ENCODE results near the gene SLC30A1.
"Not testable (repeated sequence)": the region's sequence is repeated elsewhere in the genome, so short reads cannot be mapped to it uniquely, and the experiment has no call there.

SLC30A1 gene

GRCh38 chr1:211578640-211579439 lies at the start of gene SLC30A1:
Gene SLC30A1, minus strand, starts transcription at chr1:211579161. Its CDS starts 549 bp downstream, at chr1:211578612.
- peak; percentile 93 for DNase-seq

GRCh38 chr1:211628417-211628816 lies 49.5 kb upstream of the SLC30A1 start:
- no peak for DNase-seq

- no peak for DNase-seq
Observed at GRCh38 chr1:211627259-211627658, 48.3 kb upstream of the SLC30A1 start.

GRCh38 chr1:211625866-211626265 lies 46.9 kb upstream of the SLC30A1 start:
- DNase-seq, result not testable (repeated sequence)

- DNase-seq, result no peak
Observed at GRCh38 chr1:211625040-211625439, 46.1 kb upstream of the SLC30A1 start.

- DNase-seq, result no peak
Observed at GRCh38 chr1:211623515-211623914, 44.6 kb upstream of the SLC30A1 start.

- DNase-seq, result no peak
Observed at GRCh38 chr1:211621447-211622198, 42.7 kb upstream of the SLC30A1 start.

- no peak for DNase-seq
Observed at GRCh38 chr1:211620097-211620496, 41.1 kb upstream of the SLC30A1 start.

- no peak for DNase-seq
Observed at GRCh38 chr1:211619033-211619996, 40.4 kb upstream of the SLC30A1 start.

- DNase-seq, result no peak
Observed at GRCh38 chr1:211616965-211617297, 38.0 kb upstream of the SLC30A1 start.

GRCh38 chr1:211616231-211616964 lies 37.4 kb upstream of the SLC30A1 start:
- no peak for DNase-seq

GRCh38 chr1:211614615-211615014 lies 35.7 kb upstream of the SLC30A1 start:
- DNase-seq, result no peak

GRCh38 chr1:211613951-211614350 lies 35.0 kb upstream of the SLC30A1 start:
- DNase-seq, result no peak

- DNase-seq, result no peak
Observed at GRCh38 chr1:211613108-211613947, 34.4 kb upstream of the SLC30A1 start.

GRCh38 chr1:211612786-211613107 lies 33.8 kb upstream of the SLC30A1 start:
- no peak for DNase-seq

GRCh38 chr1:211611818-211612217 lies 32.9 kb upstream of the SLC30A1 start:
- no peak for DNase-seq

- peak; percentile 50 for DNase-seq
Observed at GRCh38 chr1:211610779-211611556, 32.0 kb upstream of the SLC30A1 start.

- no peak for DNase-seq
Observed at GRCh38 chr1:211609120-211610024, 30.4 kb upstream of the SLC30A1 start.

GRCh38 chr1:211607754-211608473 lies 29.0 kb upstream of the SLC30A1 start:
- no peak for DNase-seq

Measured in NCI-H2227 treated with DMSO at 0.1 percent for 48 hours (cell line).